Esophagus mucosa (tissue), 1 donor: Measurements from ENCODE around the gene PRDM11. TPM values are rescaled to one million over a fixed set of nuclear protein-coding genes. Genes with fewer than 3 reads are reported as not detected.
A peak's percentile ranks its signal among the peaks of the same experiment; 100 is the strongest.

Source experiments
- ATAC-seq: fragments of 200-7000 bp; cut with Tn5 transposase; one replicate; pipeline ENCODE4 v1.9.1; 2020
- total RNA-seq: library from RNA; stranded (reverse); gene quantifications from one replicate; pipeline ENCODE4 v1.2.4, GENCODE V29; 2023
- donor health status: DM: yes; HTN: yes; CAD: no.

The PRDM11 gene
- total RNA-seq, 1 donor from 2014 or later = 5.7 TPM

- ATAC-seq = no peak
Measured at GRCh38 chr11:45266676-45267020, 120.2 kb downstream of the PRDM11 start.

GRCh38 chr11:45267052-45267451 lies 120.6 kb downstream of the PRDM11 start:
- no peak for ATAC-seq

- ATAC-seq = no peak
Measured at GRCh38 chr11:45267652-45268299, 121.3 kb downstream of the PRDM11 start.

- no peak for ATAC-seq
Measured at GRCh38 chr11:45269678-45270077, 123.2 kb downstream of the PRDM11 start.

GRCh38 chr11:45270946-45271716 lies 124.7 kb downstream of the PRDM11 start:
- no peak for ATAC-seq

GRCh38 chr11:45272701-45273100 lies 126.3 kb downstream of the PRDM11 start:
- peak; percentile 56 for ATAC-seq

GRCh38 chr11:45273509-45273908 lies 127.1 kb downstream of the PRDM11 start:
- no peak for ATAC-seq

GRCh38 chr11:45274206-45274605 lies 127.8 kb downstream of the PRDM11 start:
- ATAC-seq = no peak

- no peak for ATAC-seq
Measured at GRCh38 chr11:45275828-45276227, 129.4 kb downstream of the PRDM11 start.

- ATAC-seq = no peak
Measured at GRCh38 chr11:45278714-45279113, 132.3 kb downstream of the PRDM11 start.

- no peak for ATAC-seq
Measured at GRCh38 chr11:45279645-45280044, 133.2 kb downstream of the PRDM11 start.

- no peak for ATAC-seq
Measured at GRCh38 chr11:45280449-45280848, 134.0 kb downstream of the PRDM11 start.

GRCh38 chr11:45282081-45282480 lies 135.6 kb downstream of the PRDM11 start:
- no peak for ATAC-seq

Other genes with a start within 250 kb of the PRDM11 start
- gene TP53I11, start 195.8 kb upstream of the PRDM11 start, total RNA-seq = 18.1 TPM
- not detected for gene SYT13, start 139.7 kb downstream of the PRDM11 start, total RNA-seq